HCT116 (cell line): ENCODE data around the gene SLC25A36. TPM values are rescaled to one million over a fixed set of nuclear protein-coding genes. Genes with fewer than 3 reads are reported as not detected.

Experiments used
- ATAC-seq: fragments of 200-7000 bp; cut with Tn5 transposase; 2 replicates; pipeline ENCODE4 v1.9.1; 2020; ENCODE audit warnings: mild to moderate bottlenecking, moderate library complexity
- BruUV-seq: library from RNA; stranded (reverse); fragments of 400-500 nt; replicated peaks from 2 replicates; lab custom pipeline; 2021; lab: Mats Ljungman, UMichigan
- CTCF ChIA-PET: fragments of 300-600 bp; sonication (Branson Sonifier 250); formaldehyde crosslinking; loops from one replicate; lab custom pipeline; 2021; ENCODE audit warnings: antibody characterized with exemption; lab: Charles Lee
- POLR2A ChIA-PET: fragments of 300-600, 350-600 bp; sonication (Branson Sonifier 250); formaldehyde crosslinking; loops from one replicate; lab custom pipeline; 2021; ENCODE audit warnings: antibody characterized with exemption; lab: Charles Lee
- RAD21 ChIA-PET, 2 experiments: fragments of 300-600 bp; sonication (Branson Sonifier 250); formaldehyde crosslinking; loops; one replicate each; lab custom pipeline; 2023; ENCODE audit warnings: low total read pairs in 2 of 2; ENCODE audit not compliant: uncharacterized antibody in 2 of 2, unreplicated experiment in 2 of 2, low non-redundant PET in 1 of 2; lab: Charles Lee
- DNase-seq: peaks from one replicate; pipeline ENCODE4 v3.0.0-alpha.2; 2010; ENCODE audit warnings: low read depth, low spot score
- H2AFZ ChIP-seq: fragments of 200-600 bp; shearing (Covaris generic), sonication (generic); 2 replicates; pipeline ENCODE4 v1.6.1; 2017; ENCODE audit warnings: low read depth, mixed run types, mixed read lengths, antibody characterized with exemption, low read length; ENCODE audit not compliant: poor library complexity, severe bottlenecking
- H3K27ac ChIP-seq: 2 replicates; pipeline ENCODE4 v1.5.1; 2012; ENCODE audit warnings: low read depth, low read length
- H3K27me3 ChIP-seq: fragments of 200-600 bp; sonication (generic); 2 replicates; pipeline ENCODE4 v1.6.1; 2016; ENCODE audit warnings: mixed run types, low read length, mixed read lengths; ENCODE audit not compliant: insufficient read depth
- H3K36me3 ChIP-seq, 2 experiments: fragments of 200-500 bp in 1 of 2; fragments of 200-600 bp in 1 of 2; sonication (Bioruptor generic) in 1 of 2; sonication (generic) in 1 of 2; 2 replicates each; pipeline versions ENCODE4 v1.5.1 to v1.6.1; 2014 to 2016; ENCODE audit warnings: low read length in 2 of 2, inconsistent platforms in 1 of 2, mixed read lengths in 1 of 2, mixed run types in 1 of 2; ENCODE audit not compliant: insufficient read depth in 2 of 2, control insufficient read depth in 1 of 2
- H3K4me1 ChIP-seq, 2 experiments: fragments of 200-600 bp in 1 of 2; sonication (generic) in 1 of 2; 2 replicates each; pipeline versions ENCODE4 v1.5.1 to v1.6.1; 2012 to 2017; ENCODE audit warnings: low read length in 2 of 2, inconsistent platforms in 1 of 2, mild to moderate bottlenecking in 1 of 2, mixed read lengths in 1 of 2, mixed run types in 1 of 2, moderate library complexity in 1 of 2; ENCODE audit not compliant: insufficient read depth in 2 of 2, control insufficient read depth in 1 of 2
- H3K4me2 ChIP-seq: fragments of 200-600 bp; sonication (generic); 2 replicates; pipeline ENCODE4 v1.6.1; 2017; ENCODE audit warnings: mixed run types, low read length, mixed read lengths
- H3K4me3 ChIP-seq, 2 experiments: fragments of 200-600 bp in 1 of 2; sonication (generic) in 1 of 2; replicated peaks in 1 of 2; 2 replicates each; pipeline ENCODE4 v1.5.1; 2011 to 2016; ENCODE audit warnings: low read length in 2 of 2, control low read depth in 1 of 2, low read depth in 1 of 2, mild to moderate bottlenecking in 1 of 2, mixed read lengths in 1 of 2, mixed run types in 1 of 2
- H3K79me2 ChIP-seq: fragments of 200-600 bp; sonication (generic); 2 replicates; pipeline ENCODE4 v1.6.1; 2017; ENCODE audit warnings: mild to moderate bottlenecking, mixed run types, low read length, moderate library complexity, mixed read lengths; ENCODE audit not compliant: insufficient read depth
- H3K9ac ChIP-seq: fragments of 200-600 bp; sonication (generic); 2 replicates; pipeline ENCODE4 v1.6.1; 2016; ENCODE audit warnings: low read length, mixed read lengths
- H3K9me2 ChIP-seq: fragments of 200-600 bp; sonication (generic), shearing (Covaris generic); 2 replicates; pipeline ENCODE4 v1.6.1; 2017; ENCODE audit warnings: mixed run types, mild to moderate bottlenecking, moderate library complexity; ENCODE audit not compliant: insufficient read depth
- H3K9me3 ChIP-seq, 2 experiments: fragments of 200-500 bp in 1 of 2; fragments of 200-600 bp in 1 of 2; sonication (Bioruptor generic) in 1 of 2; sonication (generic) in 1 of 2; 2 replicates each; pipeline ENCODE4 v1.6.1; 2014 to 2017; ENCODE audit warnings: low read length in 2 of 2, mixed read lengths in 2 of 2, inconsistent platforms in 1 of 2, low read depth in 1 of 2, mild to moderate bottlenecking in 1 of 2, mixed run types in 1 of 2, moderate library complexity in 1 of 2; ENCODE audit not compliant: control insufficient read depth in 1 of 2, insufficient read depth in 1 of 2
- H4K20me1 ChIP-seq: fragments of 200-600 bp; sonication (generic), shearing (Covaris generic); 2 replicates; pipeline ENCODE4 v1.6.1; 2017; ENCODE audit warnings: mixed run types, mild to moderate bottlenecking, moderate library complexity; ENCODE audit not compliant: insufficient read depth
- CEBPB ChIP-seq: IDR thresholded peaks from 2 replicates; pipeline ENCODE4 v1.6.1; 2012; ENCODE audit warnings: low read depth
- EGR1 ChIP-seq: IDR thresholded peaks from 2 replicates; pipeline ENCODE4 v1.6.1; 2012; ENCODE audit warnings: low read depth
- ELF1 ChIP-seq: IDR thresholded peaks from 2 replicates; pipeline ENCODE4 v1.6.1; 2012; ENCODE audit warnings: low read depth, borderline replicate concordance
- EZH2phosphoT487 ChIP-seq: fragments of 200-600 bp; IDR thresholded peaks from 2 replicates; pipeline ENCODE4 v1.6.1; 2018; ENCODE audit warnings: antibody characterized with exemption, borderline replicate concordance
- FOSL1 ChIP-seq: IDR thresholded peaks from 2 replicates; pipeline ENCODE4 v1.6.1; 2012; ENCODE audit warnings: low read depth
- JUND ChIP-seq: IDR thresholded peaks from 2 replicates; pipeline ENCODE4 v1.6.1; 2012
- POLR2A ChIP-seq: IDR thresholded peaks from 2 replicates; pipeline ENCODE4 v1.7.0; 2011; ENCODE audit warnings: borderline replicate concordance; ENCODE audit not compliant: insufficient read depth, insufficient read length; ENCODE audit errors: extremely low read depth
- POLR2AphosphoS5 ChIP-seq: IDR thresholded peaks from 2 replicates; pipeline ENCODE4 v1.6.1; 2011; ENCODE audit warnings: mild to moderate bottlenecking, low read depth, low read length, moderate library complexity
- SIN3A ChIP-seq: IDR thresholded peaks from 2 replicates; pipeline ENCODE4 v1.6.1; 2012; ENCODE audit warnings: low read depth
- SRF ChIP-seq: IDR thresholded peaks from 2 replicates; pipeline ENCODE4 v1.6.1; 2012; ENCODE audit warnings: low read depth
- TCF7L2 ChIP-seq: IDR thresholded peaks from 2 replicates; pipeline ENCODE4 v1.7.0; 2011; ENCODE audit warnings: borderline replicate concordance, inconsistent platforms; ENCODE audit not compliant: insufficient read depth, insufficient read length; ENCODE audit errors: extremely low read depth
- ZNF274 ChIP-seq: fragments of 200-500 bp; sonication (Bioruptor generic); IDR thresholded peaks from 2 replicates; pipeline ENCODE4 v1.6.1; 2014; ENCODE audit warnings: mild to moderate bottlenecking, low read depth, low read length, inconsistent platforms
- intact Hi-C: fragments of 100-400 bp; cut with micrococcal nuclease; formaldehyde crosslinking; loops from 2 replicates; pipeline ENCODE4 v1.10.0; 2022
- total RNA-seq: library from RNA; stranded (reverse); gene quantifications from one replicate; pipeline ENCODE4 v1.2.1, GENCODE V29; 2021; ENCODE audit not compliant: unreplicated experiment
- TF ChIP-seq, protein P1 (sequence below): IDR thresholded peaks from 2 replicates; pipeline ENCODE4 v1.6.1; 2012
- TF ChIP-seq, protein P2 (sequence below): IDR thresholded peaks from 2 replicates; pipeline ENCODE4 v1.6.1; 2012
- TF ChIP-seq, protein P3 (sequence below): IDR thresholded peaks from 2 replicates; pipeline ENCODE4 v1.6.1; 2012; ENCODE audit warnings: low read depth
- TF ChIP-seq, protein P4 (sequence below): IDR thresholded peaks from 2 replicates; pipeline ENCODE4 v1.6.1; 2011; ENCODE audit warnings: mild to moderate bottlenecking, low read length, moderate library complexity; ENCODE audit not compliant: insufficient replicate concordance; ENCODE audit errors: extremely low read depth
- TF ChIP-seq, protein P5 (sequence below), 3 experiments: fragments of 200-600 bp in 1 of 3; sonication (generic) in 1 of 3; IDR thresholded peaks in 2 of 3; conservative IDR thresholded peaks in 1 of 3; 2 replicates each; pipeline ENCODE4 v1.5.1; 2012 to 2017; ENCODE audit warnings: low read depth in 2 of 3, low read length in 2 of 3, antibody characterized with exemption in 1 of 3, borderline replicate concordance in 1 of 3, control low read depth in 1 of 3, mild to moderate bottlenecking in 1 of 3, mixed read lengths in 1 of 3, mixed run types in 1 of 3, moderate library complexity in 1 of 3; ENCODE audit not compliant: insufficient read depth in 1 of 3

SLC25A36 gene
- total RNA-seq, 1 experiment from 2014 or later = 81.2 TPM

DNA sequence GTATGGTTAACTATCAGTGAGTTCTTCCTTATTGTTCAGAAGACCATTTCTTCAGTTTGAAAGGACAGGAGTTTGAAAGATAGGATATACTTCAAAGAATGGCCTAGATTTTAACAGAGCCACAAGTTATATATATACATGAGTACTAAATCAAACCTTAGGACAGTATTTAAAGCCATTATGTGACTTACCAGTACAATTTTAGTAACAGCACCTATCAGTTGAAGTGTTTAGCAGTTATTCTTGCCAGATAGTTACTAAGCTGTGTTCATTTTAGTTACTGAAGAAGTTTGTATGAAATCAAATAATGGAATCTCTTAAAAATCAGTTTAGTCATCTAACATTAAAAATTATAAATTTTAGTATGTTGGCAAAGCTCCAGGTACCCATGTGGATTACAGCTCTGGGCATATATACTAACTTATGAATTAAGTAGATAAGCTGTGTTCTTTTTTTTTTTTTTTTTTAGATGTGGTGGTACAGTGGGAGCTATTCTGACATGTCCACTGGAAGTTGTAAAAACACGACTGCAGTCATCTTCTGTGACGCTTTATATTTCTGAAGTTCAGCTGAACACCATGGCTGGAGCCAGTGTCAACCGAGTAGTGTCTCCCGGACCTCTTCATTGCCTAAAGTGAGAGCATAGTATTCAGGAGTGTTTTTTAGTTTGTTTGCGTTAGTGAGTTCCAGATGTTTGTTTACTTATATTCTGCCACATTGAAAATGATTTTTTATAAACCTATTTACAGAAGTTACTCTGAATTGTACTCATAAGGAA is 14.6 kb downstream of the SLC25A36 start:
- POLR2A ChIA-PET = interaction anchor here (0.6 kb wide), 1 partner anchor 867 kb away, joined by 4 read pairs; no protein-coding TSS in a partner anchor
- RAD21 ChIA-PET = no interaction called here
- Histone ChIP-seq H3K4me1 (peaks cover 3 to 9% of the 10 kb centered on the region in 2 experiments; a peak in 3 of 4 replicates), H3K9ac (no peak overlapping the region), H2AFZ (no peak overlapping the region), H3K36me3 (peaks cover 5 to 11% of the 10 kb centered on the region in 2 experiments; a peak in 3 of 4 replicates), H4K20me1 (peaks cover 16% of the 10 kb centered on the region; the same call in 1 of the 2 replicates), H3K4me2 (no peak overlapping the region), H3K27ac (no peak overlapping the region), H3K79me2 (peaks cover 90% of the 10 kb centered on the region), H3K9me2 (no peaks in the 10 kb centered on the region), H3K9me3 (no peaks in the 10 kb centered on the region), H3K27me3 (no peaks in the 10 kb centered on the region), H3K4me3 (no peak overlapping the region)
- ATAC-seq (no peak), DNase-seq (no peak)
- no TSS peak for BruUV-seq
- no peak for TF ChIP-seq ZNF274
- no peak for TF ChIP-seq POLR2AphosphoS5
- TF ChIP-seq, protein P1, sequence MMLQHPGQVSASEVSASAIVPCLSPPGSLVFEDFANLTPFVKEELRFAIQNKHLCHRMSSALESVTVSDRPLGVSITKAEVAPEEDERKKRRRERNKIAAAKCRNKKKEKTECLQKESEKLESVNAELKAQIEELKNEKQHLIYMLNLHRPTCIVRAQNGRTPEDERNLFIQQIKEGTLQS = no peak
- TF ChIP-seq SRF = no peak
- TF ChIP-seq, protein P2, sequence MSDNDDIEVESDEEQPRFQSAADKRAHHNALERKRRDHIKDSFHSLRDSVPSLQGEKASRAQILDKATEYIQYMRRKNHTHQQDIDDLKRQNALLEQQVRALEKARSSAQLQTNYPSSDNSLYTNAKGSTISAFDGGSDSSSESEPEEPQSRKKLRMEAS = no peak
- no peak for TF ChIP-seq CEBPB
- TF ChIP-seq, protein P3, sequence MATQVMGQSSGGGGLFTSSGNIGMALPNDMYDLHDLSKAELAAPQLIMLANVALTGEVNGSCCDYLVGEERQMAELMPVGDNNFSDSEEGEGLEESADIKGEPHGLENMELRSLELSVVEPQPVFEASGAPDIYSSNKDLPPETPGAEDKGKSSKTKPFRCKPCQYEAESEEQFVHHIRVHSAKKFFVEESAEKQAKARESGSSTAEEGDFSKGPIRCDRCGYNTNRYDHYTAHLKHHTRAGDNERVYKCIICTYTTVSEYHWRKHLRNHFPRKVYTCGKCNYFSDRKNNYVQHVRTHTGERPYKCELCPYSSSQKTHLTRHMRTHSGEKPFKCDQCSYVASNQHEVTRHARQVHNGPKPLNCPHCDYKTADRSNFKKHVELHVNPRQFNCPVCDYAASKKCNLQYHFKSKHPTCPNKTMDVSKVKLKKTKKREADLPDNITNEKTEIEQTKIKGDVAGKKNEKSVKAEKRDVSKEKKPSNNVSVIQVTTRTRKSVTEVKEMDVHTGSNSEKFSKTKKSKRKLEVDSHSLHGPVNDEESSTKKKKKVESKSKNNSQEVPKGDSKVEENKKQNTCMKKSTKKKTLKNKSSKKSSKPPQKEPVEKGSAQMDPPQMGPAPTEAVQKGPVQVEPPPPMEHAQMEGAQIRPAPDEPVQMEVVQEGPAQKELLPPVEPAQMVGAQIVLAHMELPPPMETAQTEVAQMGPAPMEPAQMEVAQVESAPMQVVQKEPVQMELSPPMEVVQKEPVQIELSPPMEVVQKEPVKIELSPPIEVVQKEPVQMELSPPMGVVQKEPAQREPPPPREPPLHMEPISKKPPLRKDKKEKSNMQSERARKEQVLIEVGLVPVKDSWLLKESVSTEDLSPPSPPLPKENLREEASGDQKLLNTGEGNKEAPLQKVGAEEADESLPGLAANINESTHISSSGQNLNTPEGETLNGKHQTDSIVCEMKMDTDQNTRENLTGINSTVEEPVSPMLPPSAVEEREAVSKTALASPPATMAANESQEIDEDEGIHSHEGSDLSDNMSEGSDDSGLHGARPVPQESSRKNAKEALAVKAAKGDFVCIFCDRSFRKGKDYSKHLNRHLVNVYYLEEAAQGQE = no peak
- no peak for TF ChIP-seq FOSL1
- TF ChIP-seq, protein P4, sequence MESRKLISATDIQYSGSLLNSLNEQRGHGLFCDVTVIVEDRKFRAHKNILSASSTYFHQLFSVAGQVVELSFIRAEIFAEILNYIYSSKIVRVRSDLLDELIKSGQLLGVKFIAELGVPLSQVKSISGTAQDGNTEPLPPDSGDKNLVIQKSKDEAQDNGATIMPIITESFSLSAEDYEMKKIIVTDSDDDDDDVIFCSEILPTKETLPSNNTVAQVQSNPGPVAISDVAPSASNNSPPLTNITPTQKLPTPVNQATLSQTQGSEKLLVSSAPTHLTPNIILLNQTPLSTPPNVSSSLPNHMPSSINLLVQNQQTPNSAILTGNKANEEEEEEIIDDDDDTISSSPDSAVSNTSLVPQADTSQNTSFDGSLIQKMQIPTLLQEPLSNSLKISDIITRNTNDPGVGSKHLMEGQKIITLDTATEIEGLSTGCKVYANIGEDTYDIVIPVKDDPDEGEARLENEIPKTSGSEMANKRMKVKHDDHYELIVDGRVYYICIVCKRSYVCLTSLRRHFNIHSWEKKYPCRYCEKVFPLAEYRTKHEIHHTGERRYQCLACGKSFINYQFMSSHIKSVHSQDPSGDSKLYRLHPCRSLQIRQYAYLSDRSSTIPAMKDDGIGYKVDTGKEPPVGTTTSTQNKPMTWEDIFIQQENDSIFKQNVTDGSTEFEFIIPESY = no peak
- TF ChIP-seq JUND = no peak
- no peak for TF ChIP-seq POLR2A
- TF ChIP-seq, protein P5, sequence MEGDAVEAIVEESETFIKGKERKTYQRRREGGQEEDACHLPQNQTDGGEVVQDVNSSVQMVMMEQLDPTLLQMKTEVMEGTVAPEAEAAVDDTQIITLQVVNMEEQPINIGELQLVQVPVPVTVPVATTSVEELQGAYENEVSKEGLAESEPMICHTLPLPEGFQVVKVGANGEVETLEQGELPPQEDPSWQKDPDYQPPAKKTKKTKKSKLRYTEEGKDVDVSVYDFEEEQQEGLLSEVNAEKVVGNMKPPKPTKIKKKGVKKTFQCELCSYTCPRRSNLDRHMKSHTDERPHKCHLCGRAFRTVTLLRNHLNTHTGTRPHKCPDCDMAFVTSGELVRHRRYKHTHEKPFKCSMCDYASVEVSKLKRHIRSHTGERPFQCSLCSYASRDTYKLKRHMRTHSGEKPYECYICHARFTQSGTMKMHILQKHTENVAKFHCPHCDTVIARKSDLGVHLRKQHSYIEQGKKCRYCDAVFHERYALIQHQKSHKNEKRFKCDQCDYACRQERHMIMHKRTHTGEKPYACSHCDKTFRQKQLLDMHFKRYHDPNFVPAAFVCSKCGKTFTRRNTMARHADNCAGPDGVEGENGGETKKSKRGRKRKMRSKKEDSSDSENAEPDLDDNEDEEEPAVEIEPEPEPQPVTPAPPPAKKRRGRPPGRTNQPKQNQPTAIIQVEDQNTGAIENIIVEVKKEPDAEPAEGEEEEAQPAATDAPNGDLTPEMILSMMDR (IDR thresholded peaks at IDR 0.05 in 2 of 3, conservative IDR thresholded peaks at IDR 0.05 in 1 of 3; ENCODE audit: borderline replicate concordance in 1 of 3, insufficient read depth in 1 of 3, low read depth in 2 of 3, low read length in 2 of 3) = no peak
- TF ChIP-seq ELF1 = no peak
- no peak for TF ChIP-seq EGR1
- no peak for TF ChIP-seq SIN3A
- TF ChIP-seq EZH2phosphoT487 = no peak
- TF ChIP-seq TCF7L2 = no peak
- CTCF ChIA-PET = no interaction called here
- intact Hi-C loops = no loop called here
